HG03354 (cell line): ENCODE data around the gene OR2A7.
"Not testable (repeated sequence)": the region's sequence is repeated elsewhere in the genome, so short reads cannot be mapped to it uniquely, and the experiment has no call there.

Experiments used
- ATAC-seq: cut with Tn5 transposase; IDR thresholded peaks from one replicate; pipeline ENCODE4 v1.9.1; 2021; ENCODE audit warnings: mild to moderate bottlenecking; ENCODE audit not compliant: unreplicated experiment, poor library complexity, severe bottlenecking

OR2A7 gene

GRCh38 chr7:144264692-144265091, at the start of gene OR2A7:
OR2A7 (minus strand) TSS chr7:144264792; CDS start chr7:144259628, 5,164 bp downstream.
- ATAC-seq, result not testable (repeated sequence)

GRCh38 chr7:144311872-144312469, 47.4 kb upstream of the OR2A7 start, which contains the start of gene OR2A1:
OR2A1 (plus strand) TSS chr7:144312419; CDS start chr7:144318125, 5,706 bp downstream.
- ATAC-seq, result not testable (repeated sequence)

DNA sequence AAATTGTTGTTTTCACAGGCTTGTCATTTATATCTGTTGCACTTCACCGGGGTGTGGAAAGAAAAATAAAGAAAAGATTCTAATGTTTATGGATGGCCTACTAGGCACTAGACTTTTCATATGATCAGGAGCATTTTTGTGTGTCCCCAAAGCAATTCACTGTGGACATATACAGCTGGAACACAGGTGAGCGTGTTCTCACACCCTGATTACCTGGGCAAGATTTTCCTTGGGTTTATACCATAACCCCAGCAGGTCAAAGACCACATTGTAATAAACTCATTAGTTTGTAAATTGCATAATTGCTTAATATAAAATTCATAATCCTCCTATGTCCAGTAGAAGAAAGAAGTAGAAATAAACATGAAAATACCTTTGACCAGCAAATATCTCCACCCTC, 46.6 kb upstream of the OR2A7 start:
- ATAC-seq, result not testable (repeated sequence)

GRCh38 chr7:144309702-144310101, 45.1 kb upstream of the OR2A7 start:
- ATAC-seq, result not testable (repeated sequence)

- not testable (repeated sequence) for ATAC-seq
These were observed 40.6 kb upstream of the OR2A7 start for GRCh38 chr7:144305156-144305555.

GRCh38 chr7:144303607-144304006, 39.0 kb upstream of the OR2A7 start:
- not testable (repeated sequence) for ATAC-seq

GRCh38 chr7:144302578-144303303, 38.1 kb upstream of the OR2A7 start:
- not testable (repeated sequence) for ATAC-seq

- peak; percentile 84 for ATAC-seq
These were observed 29.4 kb upstream of the OR2A7 start for GRCh38 chr7:144293794-144294499.

- ATAC-seq, result not testable (repeated sequence)
These were observed 28.0 kb upstream of the OR2A7 start for GRCh38 chr7:144292384-144293161.

DNA sequence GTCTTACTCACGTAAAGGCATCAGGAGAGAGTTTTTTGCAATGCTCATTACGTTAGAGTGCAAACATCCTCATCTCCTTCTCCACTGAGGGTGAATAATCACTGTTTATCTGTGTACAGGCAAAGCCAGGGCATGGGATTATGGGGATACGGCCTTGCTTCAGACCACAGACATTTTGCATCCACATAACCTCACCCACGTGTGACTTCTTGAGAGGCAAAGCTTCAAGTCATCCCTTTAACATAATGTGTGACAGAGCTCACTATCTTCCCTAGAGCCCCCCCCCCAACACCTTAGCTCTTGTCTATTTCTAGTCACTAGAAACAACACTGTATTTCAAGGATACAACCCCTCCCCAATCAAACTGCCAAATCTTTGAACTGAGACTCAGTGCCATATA, 27.0 kb upstream of the OR2A7 start:
- not testable (repeated sequence) for ATAC-seq

DNA sequence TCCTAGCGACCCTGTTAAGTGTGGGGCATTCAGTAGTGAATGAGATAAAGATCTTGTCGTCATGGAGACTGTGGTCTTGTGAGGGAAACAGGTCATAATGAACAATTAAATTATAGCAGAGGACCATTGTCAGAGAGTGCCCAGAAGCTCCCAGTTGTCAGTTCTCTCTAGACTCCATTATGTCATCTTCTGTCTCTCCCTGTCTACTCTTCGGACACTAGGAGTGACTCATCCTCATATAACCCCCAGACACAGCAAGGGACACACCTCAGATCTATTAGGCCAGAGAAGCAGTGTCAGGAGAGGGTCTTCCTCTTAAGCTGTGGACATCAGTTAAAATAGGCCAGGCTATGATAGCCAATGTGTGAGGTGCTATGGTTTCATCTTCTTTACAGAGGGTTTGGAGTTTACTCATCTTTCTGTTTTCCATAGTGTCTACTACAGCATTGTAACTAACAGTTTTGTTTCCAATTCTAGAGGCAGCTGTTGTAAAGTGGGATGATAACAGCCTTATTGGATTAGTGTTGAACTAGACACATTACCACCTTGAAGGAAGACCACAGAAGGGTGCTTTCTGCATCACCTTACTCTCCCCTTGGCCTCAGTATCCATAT, 22.7 kb upstream of the OR2A7 start:
- ATAC-seq, result not testable (repeated sequence)

- ATAC-seq, result not testable (repeated sequence)
These were observed 19.1 kb upstream of the OR2A7 start for GRCh38 chr7:144283716-144284115.

DNA sequence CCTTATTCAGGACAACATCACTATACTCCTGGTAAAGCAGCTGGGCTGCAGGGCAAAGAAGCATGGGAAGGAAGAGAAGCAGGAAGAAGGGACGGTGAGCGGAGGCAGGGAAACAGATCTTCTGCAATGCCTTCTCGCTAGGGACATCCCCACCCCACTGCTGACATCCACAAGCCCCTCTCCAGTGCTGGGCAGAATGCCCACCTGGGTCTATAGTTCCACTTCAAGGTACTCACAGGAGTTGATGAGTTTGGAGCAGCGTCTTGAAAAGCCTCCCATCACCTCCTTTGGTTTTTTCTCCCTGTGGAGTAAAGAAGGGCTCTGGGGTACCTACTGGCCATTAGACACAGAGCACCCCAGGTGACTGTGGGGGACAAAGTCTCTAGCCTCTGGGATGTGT, 17.9 kb upstream of the OR2A7 start:
- ATAC-seq, result not testable (repeated sequence)

DNA sequence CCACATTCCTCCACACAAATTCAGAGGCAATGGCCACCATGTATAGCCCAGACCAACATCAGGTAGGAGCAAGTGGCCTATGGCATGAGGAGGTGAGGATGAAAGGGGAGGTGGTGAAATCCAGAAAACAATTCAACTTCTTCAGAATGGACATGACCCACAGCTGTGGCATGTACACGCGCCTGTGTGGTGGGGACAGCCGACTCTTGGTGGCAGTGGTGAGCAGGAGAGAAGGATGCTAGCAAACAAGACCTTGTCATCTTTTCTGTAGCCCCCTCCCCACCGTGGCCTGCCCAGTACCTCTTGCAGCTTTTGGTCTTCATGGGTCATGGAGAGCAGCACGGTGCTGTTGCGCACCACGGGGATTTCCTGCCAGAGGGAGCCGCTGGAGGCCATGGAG, 17.4 kb upstream of the OR2A7 start:
- not testable (repeated sequence) for ATAC-seq

- ATAC-seq, result peak; percentile 66
These were observed 15.4 kb upstream of the OR2A7 start for GRCh38 chr7:144280010-144280409.

GRCh38 chr7:144275281-144275680, 10.7 kb upstream of the OR2A7 start:
- not testable (repeated sequence) for ATAC-seq

DNA sequence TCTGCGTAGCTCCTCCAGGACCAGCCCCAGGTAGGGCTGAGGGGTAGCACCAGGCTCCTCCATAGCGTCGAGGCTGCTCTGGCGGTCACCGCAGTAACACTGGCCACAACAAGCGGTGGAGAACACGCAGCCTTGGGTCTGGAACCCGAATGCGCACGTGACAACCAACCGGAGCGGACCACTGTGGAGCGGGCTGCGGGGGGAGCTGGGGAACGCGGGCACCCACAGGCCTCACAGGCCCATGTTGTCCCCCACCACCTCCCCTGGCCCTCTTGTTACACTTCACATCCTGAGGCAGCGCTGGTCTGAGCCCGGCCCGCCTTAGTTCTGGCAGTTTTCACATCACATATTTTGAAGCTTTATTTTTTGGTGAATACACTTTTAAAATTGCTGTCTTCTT, 4.6 kb upstream of the OR2A7 start, which contains the start of gene CTAGE8:
Gene CTAGE8, minus strand, starts transcription at position 101 of the 400 bp plus-strand sequence. Its CDS starts 38 bp downstream, at position 63.
- not testable (repeated sequence) for ATAC-seq

GRCh38 chr7:144262128-144262527, 2.5 kb downstream of the OR2A7 start:
- not testable (repeated sequence) for ATAC-seq

- ATAC-seq, result not testable (repeated sequence)
These were observed 5.5 kb downstream of the OR2A7 start for GRCh38 chr7:144259067-144259466.
